Right renal pelvis (tissue), 4 donors: ENCODE measurements around the gene CCDC89. TPM values are rescaled to one million over a fixed set of nuclear protein-coding genes. Genes with fewer than 3 reads are reported as not detected.

Experiments used
- DNase-seq, 4 donors: peaks; one replicate each; pipeline ENCODE4 v3.0.0-alpha.2; 2013; ENCODE audit warnings: low read depth in 4 of 4, low spot score in 3 of 4, missing footprints in 1 of 4
- polyA plus RNA-seq, 4 donors: library from polyadenylated mRNA; unstranded; fragments of 120-200 nt; gene quantifications; one replicate each; pipeline ENCODE4 v1.2.1, GENCODE V29; 2013; ENCODE audit not compliant: insufficient read length in 4 of 4

CCDC89 gene
- 1 to 10 TPM; 3.0 to 5.0 (median 3.9) TPM for polyA plus RNA-seq

DNA sequence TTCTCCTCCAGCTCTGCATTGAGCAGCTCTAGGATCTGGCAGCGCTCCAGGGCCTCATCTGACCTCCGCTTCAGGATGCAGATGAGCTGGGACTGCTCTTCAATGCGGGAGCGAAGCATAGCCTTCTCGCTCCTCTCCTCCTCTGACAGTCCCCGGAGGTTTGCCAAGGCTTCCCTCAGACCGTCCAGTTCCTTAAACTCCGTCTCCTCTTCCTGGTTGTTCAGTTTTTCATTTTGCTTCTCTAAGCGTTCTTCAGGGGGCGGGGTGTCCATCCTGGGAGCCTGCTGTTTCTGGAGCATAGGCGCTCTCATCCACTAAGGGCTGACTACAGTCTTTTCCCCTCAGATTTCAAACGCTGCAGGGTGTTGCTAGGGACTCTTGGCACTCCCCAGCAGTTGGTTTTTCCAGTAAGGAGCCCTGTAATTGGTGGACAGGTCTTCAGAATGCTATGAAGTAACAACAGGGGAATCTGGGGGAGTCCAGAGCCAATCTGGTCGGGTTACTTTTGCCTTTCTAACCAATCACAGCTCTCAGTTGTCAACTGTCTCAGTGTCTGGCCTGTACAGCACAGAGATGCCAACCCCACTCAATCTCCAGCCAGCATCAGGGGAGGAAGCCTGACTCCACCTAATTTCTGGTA is at the start of gene CCDC89:
TSS of gene CCDC89 (minus strand) at position 376 of the 640 bp plus-strand sequence. CDS start at position 311, 65 bp downstream.
- peak; percentile 50 to 88 (median 86) for DNase-seq

DNA sequence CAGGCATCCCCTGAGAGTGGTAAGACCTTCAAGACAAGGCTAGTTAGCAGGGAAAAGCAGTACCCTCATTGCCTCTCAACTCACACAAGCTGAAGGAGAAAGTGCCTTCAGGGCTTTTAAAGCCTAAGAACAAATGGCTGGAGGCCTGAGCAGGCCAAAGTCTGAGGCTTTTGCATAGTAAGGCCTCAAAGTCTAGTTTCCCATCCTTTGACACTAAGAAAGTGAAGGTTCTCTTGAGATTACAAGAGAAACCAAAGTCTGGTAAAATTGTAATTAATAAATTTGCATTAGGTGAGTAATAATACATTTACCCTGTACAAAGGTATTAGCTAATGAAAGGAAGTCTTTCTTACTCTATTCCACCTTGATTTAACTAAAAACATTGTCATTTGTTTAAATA is 47.0 kb upstream of the CCDC89 start:
- no peak for DNase-seq

DNA sequence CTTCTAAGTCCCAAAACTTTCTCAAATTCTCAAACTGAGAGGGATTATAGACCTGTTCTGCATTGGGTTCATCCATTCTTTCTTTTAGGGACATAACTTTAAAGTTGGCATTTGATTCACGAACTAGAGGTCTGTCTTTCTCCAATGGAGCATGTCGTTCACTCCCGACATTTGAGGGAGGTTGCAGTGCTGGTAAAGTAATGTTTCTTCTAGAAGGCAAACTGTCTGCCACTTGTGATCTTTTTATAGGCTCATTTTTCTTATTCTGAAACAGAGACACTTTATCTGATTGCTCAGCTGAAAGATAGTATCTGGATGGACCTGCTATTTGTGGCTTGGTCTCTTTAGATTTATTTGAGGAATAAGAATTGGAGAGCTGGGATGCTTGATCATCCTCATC is 40.4 kb upstream of the CCDC89 start:
- no peak for DNase-seq

DNA sequence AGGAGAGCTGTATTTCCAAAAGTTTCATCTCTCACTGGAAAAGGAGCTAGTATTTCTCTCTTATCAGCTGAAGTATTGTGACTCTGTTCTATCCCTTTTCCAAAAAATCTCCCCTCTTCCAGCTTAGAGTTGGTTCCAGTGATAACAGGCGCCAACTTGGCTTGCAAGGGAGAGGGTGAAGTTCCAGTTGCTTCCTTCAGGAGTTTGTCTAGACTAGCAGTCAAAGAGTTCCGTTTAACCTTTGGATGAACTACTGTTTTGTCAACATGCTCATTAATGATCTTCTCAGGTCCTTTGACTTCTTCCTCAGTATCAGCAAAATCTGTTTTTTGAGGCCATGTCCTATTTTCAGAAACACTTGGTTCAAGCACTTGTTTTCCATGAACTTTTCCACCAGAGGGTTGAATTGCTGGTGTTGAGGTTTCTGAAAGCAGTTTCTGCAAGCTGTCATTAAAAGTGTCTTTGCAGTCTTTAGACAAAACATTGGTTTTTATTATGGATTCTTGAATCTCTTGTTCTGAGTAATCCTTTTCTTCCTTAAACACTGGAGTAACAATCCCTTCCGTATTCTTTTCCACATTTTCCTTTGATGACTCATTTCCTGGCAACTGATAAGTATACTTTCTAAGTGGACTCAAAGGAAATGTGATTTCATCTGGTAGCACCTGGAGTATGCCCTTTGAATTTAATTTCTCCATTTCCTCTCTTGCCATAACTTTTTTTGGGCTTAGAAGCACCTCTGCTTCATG is 39.7 kb upstream of the CCDC89 start:
- DNase-seq: no peak

DNA sequence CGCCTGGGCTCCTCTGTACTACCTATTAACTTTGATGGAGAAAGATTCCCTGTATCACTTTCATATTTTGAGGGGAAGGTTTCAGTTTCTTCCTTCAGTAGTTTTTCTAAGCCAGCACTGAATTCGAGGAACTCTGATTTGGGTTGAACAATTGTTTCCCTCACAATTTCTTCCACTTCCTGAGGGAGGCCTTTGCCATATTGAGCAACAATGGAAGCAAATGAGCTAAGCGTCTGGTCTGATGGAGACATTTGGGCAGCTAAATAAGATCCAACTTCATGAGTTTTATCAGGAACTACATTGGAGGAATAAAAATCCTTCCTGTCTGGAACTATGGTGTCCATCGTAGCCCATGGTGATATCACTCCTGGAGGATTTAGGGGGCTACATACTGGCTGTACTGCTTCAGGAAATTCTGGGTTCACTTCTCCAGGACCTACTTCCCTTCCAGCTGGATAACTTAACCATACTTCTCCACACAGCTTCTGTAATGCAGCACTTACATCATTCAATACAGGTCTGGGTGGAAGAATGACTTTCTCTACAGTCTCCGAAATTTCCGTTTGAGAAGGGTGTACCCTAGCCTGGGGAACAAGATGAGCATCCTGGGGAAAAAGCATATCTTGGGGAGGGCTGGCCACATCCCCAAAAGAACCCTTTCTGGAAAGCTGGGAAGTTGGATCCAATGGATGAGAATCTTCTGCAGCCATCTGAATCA is 38.9 kb upstream of the CCDC89 start:
- no peak for DNase-seq

DNA sequence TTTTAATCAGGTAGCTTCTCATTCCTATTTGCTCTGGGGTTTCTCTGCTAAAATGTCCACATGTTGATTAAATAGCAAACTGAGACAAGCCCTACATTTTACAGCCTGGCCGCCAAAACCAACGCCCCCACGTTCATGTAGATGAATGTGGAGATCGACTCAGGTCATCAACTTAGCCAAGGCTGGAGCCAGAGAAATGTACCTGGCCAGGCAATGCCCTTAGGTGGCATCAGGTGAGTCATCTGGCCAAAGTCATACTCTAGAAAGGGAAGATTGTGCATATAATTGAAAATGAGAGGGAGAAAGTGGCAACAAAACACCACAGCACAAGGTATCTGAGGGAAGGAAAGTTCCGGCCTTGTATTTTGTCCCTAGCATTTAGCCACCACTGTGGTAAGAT is 37.1 kb upstream of the CCDC89 start:
- no peak for DNase-seq

DNA sequence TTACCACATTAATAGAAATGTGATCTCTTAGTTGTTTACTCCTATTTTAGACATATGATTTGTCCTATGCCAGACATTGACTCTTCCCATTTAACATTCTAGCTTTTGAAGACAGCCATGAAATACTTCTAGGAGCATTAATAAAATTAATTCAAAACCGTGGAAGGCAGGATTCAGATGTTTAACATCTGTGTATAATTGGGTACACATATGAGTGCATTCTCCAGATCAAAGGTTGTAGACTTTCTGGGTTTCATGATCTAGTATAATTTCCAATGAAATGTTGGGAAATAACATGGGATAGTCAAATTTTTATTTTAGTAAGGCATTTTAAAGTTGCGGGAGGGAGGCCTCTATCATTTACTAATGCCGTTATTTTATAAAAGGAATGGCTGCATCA is 35.2 kb upstream of the CCDC89 start:
- no peak for DNase-seq

DNA sequence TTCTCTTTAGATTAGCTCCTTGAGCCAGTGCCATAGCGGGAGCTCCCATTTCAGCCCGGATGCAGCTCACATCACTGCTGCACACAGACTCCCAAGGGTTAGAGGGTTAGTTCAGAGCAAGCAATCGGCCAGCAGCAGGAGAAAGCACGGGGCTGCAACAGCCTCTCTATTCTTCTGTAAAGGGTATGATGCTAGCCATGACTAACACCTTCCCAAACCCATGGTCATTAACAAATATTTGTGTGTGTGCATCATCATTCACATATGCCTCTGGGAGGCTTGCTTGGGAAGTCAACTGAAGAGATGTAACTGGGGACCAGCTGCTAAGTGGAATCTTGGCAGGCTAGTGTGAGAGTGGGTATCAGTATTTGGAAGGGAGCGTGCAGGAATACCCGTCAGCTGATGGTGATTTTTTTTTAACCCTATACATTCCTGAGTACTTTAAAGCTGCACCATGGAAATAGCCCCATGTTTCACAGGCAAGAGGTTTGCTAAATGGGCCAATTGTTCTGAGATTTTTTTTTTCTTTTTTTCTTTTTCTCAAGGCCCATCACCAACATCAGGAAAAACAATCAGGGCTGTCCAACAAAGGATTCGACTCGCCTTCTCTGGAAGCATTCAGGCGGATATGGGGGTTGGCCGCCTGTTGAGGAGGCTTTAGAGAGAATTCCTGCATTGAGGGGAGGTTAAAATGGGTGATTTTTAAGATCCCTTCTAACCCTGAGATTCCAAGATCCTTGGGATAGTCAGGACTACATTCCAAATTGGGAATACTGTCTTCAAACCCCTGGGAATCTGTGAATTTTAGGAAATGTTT is 33.2 kb upstream of the CCDC89 start:
- DNase-seq: no peak

DNA sequence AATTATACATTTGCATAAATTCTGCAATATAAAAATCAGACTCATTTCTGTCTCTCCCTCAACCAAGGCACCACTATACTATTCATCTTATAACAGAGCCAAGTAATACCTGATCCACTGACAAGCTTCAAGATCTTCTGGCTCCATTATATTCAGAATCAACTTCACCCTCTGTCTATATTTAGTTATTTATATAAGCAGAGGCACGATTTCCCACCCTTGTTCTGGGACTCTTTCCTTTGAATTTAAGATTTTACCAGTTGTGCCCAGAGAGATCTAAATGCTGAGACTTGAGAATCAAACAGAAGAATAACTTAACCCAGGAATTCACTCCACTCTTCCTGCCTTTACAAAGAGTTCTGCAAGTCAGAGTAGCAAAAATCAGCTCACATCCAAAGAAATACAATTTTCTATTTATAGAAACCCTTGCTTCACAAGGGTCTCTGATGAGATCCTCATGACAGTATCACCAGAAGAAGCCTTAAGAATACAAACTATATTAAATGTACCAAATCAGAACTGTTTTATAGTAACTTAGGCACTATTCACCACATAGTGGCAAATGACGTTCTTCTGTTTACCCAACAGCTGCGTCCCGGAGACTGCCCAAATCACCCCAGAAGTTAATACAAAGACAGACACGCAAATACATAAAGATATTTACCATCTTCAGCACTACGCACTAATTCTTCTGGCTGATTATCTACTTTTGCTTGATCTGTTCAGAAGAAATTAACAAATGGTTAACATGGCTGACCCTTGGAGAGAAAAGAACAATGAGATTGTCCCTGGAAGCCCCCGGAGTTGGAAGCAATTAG is 32.3 kb upstream of the CCDC89 start:
- no peak for DNase-seq

DNA sequence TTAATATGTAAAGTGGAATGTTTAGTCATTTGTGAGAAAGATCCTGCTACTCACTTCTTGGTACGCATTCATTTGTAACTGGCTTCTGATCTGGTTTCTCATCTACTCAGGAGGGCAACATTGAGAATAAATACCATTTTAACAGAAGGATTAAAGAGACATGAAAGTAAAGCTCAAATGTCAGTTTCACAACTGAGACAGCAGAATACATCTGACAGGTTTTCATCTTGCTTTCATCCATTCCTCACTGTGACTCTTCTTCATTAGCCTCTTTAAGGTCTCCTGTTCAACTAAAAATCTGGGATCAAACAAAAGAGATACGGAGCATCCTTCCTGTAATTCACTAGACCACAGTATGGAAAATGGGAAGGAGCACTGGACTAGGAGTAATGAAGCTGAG is 31.4 kb upstream of the CCDC89 start:
- no peak for DNase-seq

DNA sequence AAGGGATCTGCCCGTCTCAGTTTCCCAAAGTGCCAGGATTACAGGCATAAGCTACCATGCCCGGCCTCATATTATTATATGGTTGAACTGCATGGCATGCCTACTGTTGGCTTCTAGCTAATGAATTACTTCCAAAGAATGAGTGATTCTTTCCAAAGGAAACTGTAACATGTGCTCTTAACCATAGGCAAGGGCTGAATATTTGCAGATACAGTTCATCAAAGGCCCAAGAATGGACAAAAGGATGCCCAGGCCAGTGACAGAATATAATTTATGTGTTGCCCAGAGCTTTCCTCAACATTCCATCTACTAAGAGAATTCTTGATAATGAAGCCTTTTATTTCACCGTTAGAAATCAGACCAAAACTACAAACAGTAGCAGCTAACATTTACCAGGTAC is 27.0 kb upstream of the CCDC89 start:
- no peak for DNase-seq

DNA sequence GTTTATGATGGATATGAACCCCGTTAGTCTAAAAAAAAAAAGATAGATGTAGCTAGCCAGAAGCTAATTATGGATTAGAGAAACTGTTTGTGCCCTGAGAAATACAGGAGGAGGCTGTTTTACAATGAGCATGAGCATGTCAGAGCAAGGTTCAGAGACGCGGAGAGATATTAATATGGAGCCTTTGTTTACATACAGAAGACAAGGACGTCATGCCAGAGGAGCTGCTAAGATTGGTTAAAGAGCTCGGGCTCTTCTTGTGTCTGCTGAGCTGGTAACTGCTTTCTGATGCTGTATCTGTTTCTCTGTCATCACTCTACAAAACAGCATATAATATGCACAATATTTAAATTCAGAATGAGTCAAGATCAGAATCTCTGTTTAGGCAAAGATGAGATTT is 24.9 kb upstream of the CCDC89 start:
- DNase-seq: no peak

DNA sequence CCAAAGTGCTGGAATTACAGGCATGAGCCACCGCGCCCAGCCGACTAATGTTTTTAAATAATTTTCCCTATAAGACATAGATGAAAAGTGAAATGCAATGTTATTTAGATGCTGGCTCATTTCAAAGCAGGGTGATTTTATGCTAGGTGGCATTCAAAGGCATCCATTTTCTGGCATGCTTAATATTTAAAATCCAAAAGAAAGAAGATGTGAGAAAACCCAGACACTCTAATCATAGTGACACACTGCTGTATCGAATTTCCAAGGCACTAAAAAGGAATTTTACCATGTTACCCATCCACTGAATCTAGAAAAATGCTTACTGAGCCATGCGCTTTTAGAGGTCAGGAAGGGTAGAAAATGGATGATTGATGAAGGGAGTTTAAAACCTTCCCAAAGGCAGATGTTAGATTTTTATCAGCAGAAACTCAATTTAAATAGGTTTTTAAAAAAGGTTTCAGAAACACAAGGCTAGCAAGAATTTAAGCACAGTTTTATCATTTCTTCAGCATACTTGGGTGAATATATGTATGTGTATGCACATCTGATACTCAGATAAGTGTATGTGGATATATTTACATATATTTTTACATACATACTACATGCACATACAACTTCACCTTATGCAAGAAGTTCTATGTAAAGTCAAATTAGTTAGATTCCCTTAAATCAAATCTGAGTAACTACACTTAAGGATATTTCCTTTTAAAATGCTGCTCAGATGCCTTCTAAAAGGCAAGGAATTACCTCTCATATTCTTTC is 24.1 kb upstream of the CCDC89 start:
- DNase-seq: no peak

DNA sequence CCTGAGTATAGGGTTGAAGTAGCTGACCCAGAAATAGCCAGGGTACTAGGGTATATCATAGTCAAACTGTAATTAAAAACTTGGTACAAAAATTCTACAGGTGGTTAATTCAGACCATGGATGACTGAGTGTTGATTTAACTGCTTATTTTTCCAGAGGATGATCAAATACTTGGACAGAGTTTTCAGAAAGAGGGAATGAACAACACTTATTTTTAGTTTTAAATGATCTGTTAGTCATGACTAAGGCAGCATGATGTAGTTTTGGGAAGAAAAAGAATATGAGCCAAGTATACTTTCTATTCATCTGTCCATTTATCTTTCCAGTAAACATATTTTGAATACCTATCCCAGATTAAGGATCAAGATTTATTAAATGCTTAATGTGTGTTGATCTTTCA is 19.8 kb upstream of the CCDC89 start:
- DNase-seq: no peak

DNA sequence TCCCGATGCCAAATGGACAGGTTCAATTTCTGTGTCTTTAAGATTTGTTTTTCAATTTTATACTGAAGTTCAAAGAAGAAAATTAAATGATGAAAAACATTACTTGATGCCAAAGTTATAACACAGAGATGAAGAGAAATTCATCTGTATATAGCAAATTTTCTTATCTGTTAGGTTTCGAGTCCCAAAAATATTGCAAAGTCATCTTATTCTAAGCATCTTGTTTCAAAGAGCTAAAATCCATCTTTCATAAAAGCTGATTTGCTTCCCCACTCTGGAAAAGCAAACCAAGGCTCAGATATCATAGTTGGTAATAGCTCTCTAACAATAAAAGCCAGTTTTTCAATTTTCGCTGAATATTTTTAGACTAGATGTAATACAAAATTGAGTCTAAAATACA is 19.0 kb upstream of the CCDC89 start:
- DNase-seq: no peak

DNA sequence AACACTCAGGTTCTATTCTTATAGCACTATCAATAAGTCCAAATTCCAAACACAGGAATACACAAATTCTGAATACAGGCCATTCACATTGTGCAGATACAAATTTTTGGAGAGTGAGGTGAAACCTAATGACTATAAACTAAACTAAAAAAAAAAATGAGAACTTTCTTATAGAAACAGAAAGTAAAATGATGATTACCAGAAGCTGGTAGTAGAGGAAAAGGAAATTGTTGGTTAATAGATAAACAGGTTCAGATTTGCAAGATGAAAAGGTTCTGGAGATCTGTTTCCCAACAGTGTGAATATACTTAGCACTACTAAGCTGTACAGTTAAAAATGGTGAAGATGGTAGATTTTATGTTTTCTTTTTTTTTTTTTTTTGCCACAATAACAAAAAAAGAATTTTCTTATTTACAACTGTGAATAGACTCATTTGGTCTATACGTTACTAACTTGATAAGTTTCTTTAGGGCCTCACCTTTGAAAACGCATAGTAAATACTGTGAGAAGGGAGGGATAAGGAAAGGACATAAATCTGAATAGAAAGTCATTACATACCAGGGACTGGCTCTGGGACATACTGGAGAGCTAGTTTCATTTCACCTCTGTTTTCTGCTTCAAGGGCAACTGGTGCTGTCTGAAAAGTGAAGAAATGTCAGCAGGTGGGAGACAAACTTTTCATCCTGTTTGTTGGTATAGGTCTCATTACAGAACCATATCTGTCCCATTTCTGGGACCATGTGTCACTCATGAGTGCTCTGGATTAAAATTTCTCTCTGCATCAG is 14.2 kb upstream of the CCDC89 start:
- no peak for DNase-seq

DNA sequence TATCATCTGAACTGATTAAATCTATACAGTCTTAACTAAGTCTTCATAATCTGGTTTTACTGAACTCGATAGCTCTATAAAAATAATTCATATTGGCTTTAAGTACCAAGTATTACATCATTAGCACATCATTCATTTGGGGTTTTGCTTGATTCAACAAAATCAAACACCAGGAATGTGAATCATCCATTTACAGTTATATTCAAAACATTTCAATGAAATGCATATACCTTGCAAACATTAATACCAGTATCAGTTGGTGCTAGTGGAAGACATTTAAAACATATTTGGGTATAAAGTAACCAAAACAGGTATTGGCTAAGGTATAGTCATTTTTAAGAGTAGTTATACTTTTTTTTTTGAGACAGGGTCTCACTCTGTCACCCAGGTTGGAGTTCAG is 12.2 kb upstream of the CCDC89 start:
- no peak for DNase-seq

DNA sequence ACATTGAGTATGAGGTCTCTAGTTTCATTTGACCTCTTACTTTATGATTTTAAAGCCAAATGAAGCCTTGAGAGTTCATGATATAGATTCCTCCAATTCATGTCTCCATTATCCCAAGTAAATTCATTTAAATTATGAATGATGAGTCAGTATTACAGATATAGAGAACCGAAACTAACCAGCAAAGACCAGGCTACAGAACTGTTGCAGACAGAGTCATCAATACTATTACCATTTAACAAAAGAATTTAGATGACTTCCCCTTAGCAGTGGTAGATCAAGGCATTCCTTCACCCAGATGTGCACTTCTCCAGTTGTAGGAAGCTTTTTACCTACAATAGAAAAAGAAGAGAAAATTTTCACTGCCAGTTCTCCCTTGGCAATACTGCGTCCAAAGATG is 11.8 kb upstream of the CCDC89 start:
- no peak for DNase-seq

DNA sequence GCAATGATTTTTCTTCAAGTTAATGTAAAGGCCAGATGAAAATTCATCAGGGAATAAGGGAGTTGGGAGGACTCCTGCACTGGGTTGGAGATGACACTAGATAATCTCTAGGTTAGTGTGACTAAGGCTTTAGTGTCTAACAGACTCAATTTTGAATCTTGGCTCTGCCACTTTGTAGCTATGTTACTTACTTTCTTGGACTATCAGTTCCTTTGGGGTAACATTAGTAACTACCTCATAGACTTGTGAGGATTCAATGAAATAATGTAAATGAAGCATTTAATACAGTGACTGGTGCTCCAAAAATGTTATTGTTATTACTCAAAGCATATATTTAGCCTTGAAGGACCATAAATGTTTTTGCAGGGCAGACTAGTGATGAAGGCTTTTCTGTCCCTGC is 9.6 kb upstream of the CCDC89 start:
- no peak for DNase-seq
